RWPE2 (cell line): ENCODE results near the gene HEMK1.

Experiments
- ATAC-seq: fragments of 200-7000 bp; cut with Tn5 transposase; 3 replicates; pipeline ENCODE4 v1.9.1; 2021; ENCODE audit warnings: low read depth
- DNase-seq: peaks from one replicate; pipeline ENCODE4 v3.0.0-alpha.2; 2020; ENCODE audit warnings: low spot score
- H3K27ac ChIP-seq: fragments of 450-650 bp; 2 replicates; pipeline ENCODE4 v1.5.1; 2017; ENCODE audit warnings: mild to moderate bottlenecking; ENCODE audit not compliant: poor library complexity, severe bottlenecking
- H3K27me3 ChIP-seq: fragments of 250-450 bp; sonication (Bioruptor Pico); 2 replicates; pipeline ENCODE4 v1.5.1; 2021; ENCODE audit warnings: mild to moderate bottlenecking, moderate library complexity; ENCODE audit not compliant: insufficient read depth, poor library complexity, severe bottlenecking
- H3K36me3 ChIP-seq: fragments of 250-450 bp; sonication (Bioruptor Pico); 2 replicates; pipeline ENCODE4 v1.5.1; 2020; ENCODE audit warnings: low read depth, mild to moderate bottlenecking, moderate library complexity
- H3K4me1 ChIP-seq: fragments of 250-450 bp; sonication (Bioruptor Pico); 2 replicates; pipeline ENCODE4 v1.5.1; 2021; ENCODE audit warnings: mild to moderate bottlenecking, moderate library complexity; ENCODE audit not compliant: insufficient read depth, poor library complexity, severe bottlenecking
- H3K4me3 ChIP-seq: fragments of 250-450 bp; sonication (Bioruptor Pico); 2 replicates; pipeline ENCODE4 v1.5.1; 2021; ENCODE audit warnings: mild to moderate bottlenecking, moderate library complexity; ENCODE audit not compliant: severe bottlenecking
- H3K9me3 ChIP-seq: fragments of 250-450 bp; sonication (Bioruptor Pico); 2 replicates; pipeline ENCODE4 v1.5.1; 2021; ENCODE audit warnings: mild to moderate bottlenecking, moderate library complexity; ENCODE audit not compliant: severe bottlenecking
- CTCF ChIP-seq: fragments of 450-650 bp; IDR thresholded peaks from one replicate; pipeline ENCODE4 v1.5.1; 2017; ENCODE audit warnings: mild to moderate bottlenecking, moderate library complexity; ENCODE audit not compliant: poor library complexity, severe bottlenecking

Gene HEMK1

GRCh38 chr3:50635066-50635465 lies 65.7 kb downstream of the HEMK1 start:
- DNase-seq (no peak), ATAC-seq (no peak)
- Histone ChIP-seq H3K4me1 (peaks cover 11% of the 10 kb centered on the region), H3K27ac (no peak overlapping the region), H3K27me3 (no peaks in the 10 kb centered on the region), H3K9me3 (no peaks in the 10 kb centered on the region), H3K4me3 (no peak overlapping the region), H3K36me3 (peaks cover 11% of the 10 kb centered on the region; the same call in 1 of the 2 replicates)
- TF ChIP-seq CTCF = no peak

- no peak overlapping the region for H3K4me3 ChIP-seq
- H3K36me3 ChIP-seq = peaks cover 20% of the 10 kb centered on the region
- ATAC-seq (no peak), DNase-seq (no peak)
- H3K9me3 ChIP-seq = no peaks in the 10 kb centered on the region
- H3K27me3 ChIP-seq = no peaks in the 10 kb centered on the region
- H3K4me1 ChIP-seq = no peaks in the 10 kb centered on the region
- H3K27ac ChIP-seq = no peak overlapping the region
- no peak for TF ChIP-seq CTCF
These were observed 67.7 kb downstream of the HEMK1 start for GRCh38 chr3:50637011-50637410.

- H3K27me3 ChIP-seq = no peaks in the 10 kb centered on the region
- H3K36me3 ChIP-seq = peaks cover 30% of the 10 kb centered on the region
- DNase-seq (no peak), ATAC-seq (no peak)
- H3K27ac ChIP-seq = no peak overlapping the region
- no peaks in the 10 kb centered on the region for H3K9me3 ChIP-seq
- no peak for TF ChIP-seq CTCF
- no peaks in the 10 kb centered on the region for H3K4me1 ChIP-seq
- H3K4me3 ChIP-seq = no peak overlapping the region
These were observed 68.6 kb downstream of the HEMK1 start for GRCh38 chr3:50637945-50638344.

GRCh38 chr3:50639055-50639494 lies 69.8 kb downstream of the HEMK1 start:
- ATAC-seq (peak; percentile 62; the same call in 2 of the 3 replicates), DNase-seq (no peak)
- H3K36me3 ChIP-seq = peaks cover 34% of the 10 kb centered on the region
- no peak for TF ChIP-seq CTCF
- H3K27me3 ChIP-seq = no peaks in the 10 kb centered on the region
- no peak overlapping the region for H3K4me3 ChIP-seq
- H3K4me1 ChIP-seq = no peaks in the 10 kb centered on the region
- no peak overlapping the region for H3K27ac ChIP-seq
- H3K9me3 ChIP-seq = no peaks in the 10 kb centered on the region

- Histone ChIP-seq H3K27me3 (no peaks in the 10 kb centered on the region), H3K36me3 (peaks cover 50% of the 10 kb centered on the region), H3K4me3 (no peak overlapping the region), H3K27ac (no peak overlapping the region), H3K4me1 (no peaks in the 10 kb centered on the region), H3K9me3 (no peaks in the 10 kb centered on the region)
- DNase-seq (no peak), ATAC-seq (no peak)
- TF ChIP-seq CTCF = no peak
These were observed 73.1 kb downstream of the HEMK1 start for GRCh38 chr3:50642382-50642781.
